ENCODE measurements around the gene SMPD3. TPM values are rescaled to one million over a fixed set of nuclear protein-coding genes. Genes with fewer than 3 reads are reported as not detected.

The SMPD3 gene
- total RNA-seq, 1 donor from 2014 or later, result not detected

GRCh38 chr16:68372381-68372720 is 76.0 kb downstream of the SMPD3 start:
- no peak for DNase-seq (ENCODE audit: low read depth)
- TF ChIP-seq CTCF (IDR thresholded peaks at IDR 0.05; ENCODE audit: insufficient read depth, low read length, severe bottlenecking), result no peak
- no peak for FAIRE-seq
- no peak overlapping the region for H3K4me3 ChIP-seq (ENCODE audit: low read depth, low read length)
- H3K27me3 ChIP-seq (ENCODE audit: control insufficient read depth, insufficient read depth, low read length), result peaks cover 5% of the 10 kb centered on the region
- no peaks in the 10 kb centered on the region for H3K36me3 ChIP-seq (ENCODE audit: control insufficient read depth, insufficient read depth, low read length)

- no peak for DNase-seq (ENCODE audit: low read depth)
- no peak for TF ChIP-seq CTCF (IDR thresholded peaks at IDR 0.05; ENCODE audit: insufficient read depth, low read length, severe bottlenecking)
- no peak overlapping the region for H3K4me3 ChIP-seq (ENCODE audit: low read depth, low read length)
- H3K27me3 ChIP-seq (ENCODE audit: control insufficient read depth, insufficient read depth, low read length), result peaks cover 7% of the 10 kb centered on the region
- no peaks in the 10 kb centered on the region for H3K36me3 ChIP-seq (ENCODE audit: control insufficient read depth, insufficient read depth, low read length)
- no peak for FAIRE-seq
These were observed 76.5 kb downstream of the SMPD3 start for GRCh38 chr16:68371706-68372380.

- peaks cover 7% of the 10 kb centered on the region for H3K27me3 ChIP-seq (ENCODE audit: control insufficient read depth, insufficient read depth, low read length)
- H3K36me3 ChIP-seq (ENCODE audit: control insufficient read depth, insufficient read depth, low read length), result no peaks in the 10 kb centered on the region
- no peak for FAIRE-seq
- DNase-seq (ENCODE audit: low read depth), result no peak
- TF ChIP-seq CTCF (IDR thresholded peaks at IDR 0.05; ENCODE audit: insufficient read depth, low read length, severe bottlenecking), result no peak
- no peak overlapping the region for H3K4me3 ChIP-seq (ENCODE audit: low read depth, low read length)
These were observed 77.0 kb downstream of the SMPD3 start for GRCh38 chr16:68371276-68371651.

- TF ChIP-seq CTCF (IDR thresholded peaks at IDR 0.05; ENCODE audit: insufficient read depth, low read length, severe bottlenecking), result no peak
- no peak for DNase-seq (ENCODE audit: low read depth)
- no peak for FAIRE-seq
- Histone ChIP-seq H3K36me3 (ENCODE audit: control insufficient read depth, insufficient read depth, low read length) (no peaks in the 10 kb centered on the region), H3K4me3 (ENCODE audit: low read depth, low read length) (no peak overlapping the region), H3K27me3 (ENCODE audit: control insufficient read depth, insufficient read depth, low read length) (peaks cover 7% of the 10 kb centered on the region)
These were observed 77.6 kb downstream of the SMPD3 start for GRCh38 chr16:68370581-68371275.

GRCh38 chr16:68369697-68370580 is 78.4 kb downstream of the SMPD3 start:
- no peak for TF ChIP-seq CTCF (IDR thresholded peaks at IDR 0.05; ENCODE audit: insufficient read depth, low read length, severe bottlenecking)
- peaks cover 8% of the 10 kb centered on the region for H3K27me3 ChIP-seq (ENCODE audit: control insufficient read depth, insufficient read depth, low read length)
- no peak for FAIRE-seq
- H3K36me3 ChIP-seq (ENCODE audit: control insufficient read depth, insufficient read depth, low read length), result no peaks in the 10 kb centered on the region
- no peak overlapping the region for H3K4me3 ChIP-seq (ENCODE audit: low read depth, low read length)
- no peak for DNase-seq (ENCODE audit: low read depth)

Measured in bronchial epithelial cell (primary cell).